CD14-positive monocyte (primary cell): ENCODE measurements around the gene EHF. TPM values are rescaled to one million over a fixed set of nuclear protein-coding genes. Genes with fewer than 3 reads are reported as not detected.

Experiments used
- DNase-seq, 3 donors: peaks; one replicate each; pipeline ENCODE4 v3.0.0-alpha.2; 2011 to 2022
- H2AFZ ChIP-seq: 2 replicates; pipeline ENCODE4 v1.6.0; 2012; ENCODE audit warnings: mild to moderate bottlenecking, low read depth, low read length, inconsistent platforms; ENCODE audit not compliant: insufficient read depth, poor library complexity, severe bottlenecking
- H3K27ac ChIP-seq, 2 donors: 1 replicate in 1 of 2; 2 replicates in 1 of 2; pipeline ENCODE4 v1.5.1; 2012 to 2013; ENCODE audit warnings: low read length in 2 of 2, control low read depth in 1 of 2, inconsistent platforms in 1 of 2, low read depth in 1 of 2, mild to moderate bottlenecking in 1 of 2
- H3K27me3 ChIP-seq, 2 donors: one replicate each; pipeline versions ENCODE4 v1.6.0 to v1.6.1; 2011 to 2013; ENCODE audit warnings: low read length in 2 of 2; ENCODE audit not compliant: control insufficient read depth in 2 of 2, insufficient read depth in 2 of 2
- H3K36me3 ChIP-seq, 2 donors: replicated peaks in 1 of 2; 1 replicate in 1 of 2; 2 replicates in 1 of 2; pipeline versions ENCODE4 v1.5.1 to v1.6.1; 2012 to 2013; ENCODE audit warnings: low read length in 2 of 2, control low read depth in 1 of 2, inconsistent platforms in 1 of 2, mild to moderate bottlenecking in 1 of 2; ENCODE audit not compliant: insufficient read depth in 2 of 2, control insufficient read depth in 1 of 2
- H3K4me1 ChIP-seq, 2 donors: 1 replicate in 1 of 2; 2 replicates in 1 of 2; pipeline versions ENCODE4 v1.5.1 to v1.6.1; 2012 to 2013; ENCODE audit warnings: low read length in 2 of 2, control low read depth in 1 of 2, inconsistent platforms in 1 of 2, mild to moderate bottlenecking in 1 of 2, moderate library complexity in 1 of 2; ENCODE audit not compliant: insufficient read depth in 2 of 2, control insufficient read depth in 1 of 2
- H3K4me2 ChIP-seq: replicated peaks from 2 replicates; pipeline ENCODE3; 2012; ENCODE audit warnings: low read length, moderate library complexity, mild to moderate bottlenecking; ENCODE audit not compliant: poor library complexity, severe bottlenecking; ENCODE audit errors: extremely low read depth
- H3K4me3 ChIP-seq, 3 experiments: fragments of 200-600 bp in 1 of 3; sonication (generic) in 1 of 3; replicated peaks in 1 of 3; 1 replicate in 2 of 3; 2 replicates in 1 of 3; pipeline ENCODE4 v1.5.1; 2011 to 2013; ENCODE audit warnings: low read length in 3 of 3, mild to moderate bottlenecking in 3 of 3, control low read depth in 2 of 3, low read depth in 2 of 3, inconsistent platforms in 1 of 3, moderate library complexity in 1 of 3
- H3K79me2 ChIP-seq: 2 replicates; pipeline ENCODE4 v1.6.0; 2012; ENCODE audit warnings: mild to moderate bottlenecking, control low read depth, inconsistent platforms, low read length, moderate library complexity; ENCODE audit not compliant: insufficient read depth
- H3K9ac ChIP-seq: 2 replicates; pipeline ENCODE4 v1.6.0; 2017; ENCODE audit warnings: low read length, mild to moderate bottlenecking; ENCODE audit not compliant: insufficient read depth, poor library complexity, severe bottlenecking
- H3K9me3 ChIP-seq, 2 donors: replicated peaks in 1 of 2; 1 replicate in 1 of 2; 2 replicates in 1 of 2; pipeline versions ENCODE4 v1.5.1 to v1.6.1; 2012 to 2013; ENCODE audit warnings: low read length in 2 of 2, control low read depth in 1 of 2; ENCODE audit not compliant: control insufficient read depth in 1 of 2, insufficient read depth in 1 of 2
- H4K20me1 ChIP-seq: 2 replicates; pipeline ENCODE4 v1.6.0; 2012; ENCODE audit warnings: mild to moderate bottlenecking, low read length, control low read depth, moderate library complexity; ENCODE audit not compliant: insufficient read depth
- H3K27ac Mint-ChIP-seq, 7 donors: one replicate each; pipeline ENCODE4 v1.8.0; 2020; ENCODE audit warnings: mild to moderate bottlenecking in 7 of 7, mixed read lengths in 7 of 7, moderate library complexity in 6 of 7, inconsistent platforms in 2 of 7
- H3K27me3 Mint-ChIP-seq, 3 donors: one replicate each; pipeline ENCODE4 v1.8.0; 2021 to 2022; ENCODE audit warnings: low read depth in 3 of 3, mild to moderate bottlenecking in 3 of 3, mixed read lengths in 3 of 3, moderate library complexity in 3 of 3, inconsistent platforms in 1 of 3
- H3K36me3 Mint-ChIP-seq, 2 donors: one replicate each; pipeline ENCODE4 v1.8.0; 2020; ENCODE audit warnings: mixed read lengths in 2 of 2, inconsistent platforms in 1 of 2, mild to moderate bottlenecking in 1 of 2
- H3K4me1 Mint-ChIP-seq: one replicate; pipeline ENCODE4 v1.8.0; 2020; ENCODE audit warnings: mild to moderate bottlenecking, mixed read lengths
- H3K4me3 Mint-ChIP-seq, 2 donors: one replicate each; pipeline ENCODE4 v1.8.0; 2020; ENCODE audit warnings: mild to moderate bottlenecking in 2 of 2, mixed read lengths in 2 of 2, moderate library complexity in 1 of 2
- H3K9me3 Mint-ChIP-seq, 7 donors: one replicate each; pipeline ENCODE4 v1.8.0; 2020 to 2022; ENCODE audit warnings: mixed read lengths in 7 of 7, mild to moderate bottlenecking in 6 of 7, moderate library complexity in 6 of 7, inconsistent platforms in 2 of 7
- WGBS: methylation state at CpG from one replicate; pipeline ENCODE4 v1.1.5; 2013; ENCODE audit warnings: missing lambda C conversion rate; ENCODE audit not compliant: insufficient coverage; 5-methylcytosine and 5-hydroxymethylcytosine counted together
- intact Hi-C, 2 donors: fragments of 100-400 bp; cut with micrococcal nuclease; formaldehyde crosslinking; loops; one replicate each; pipeline versions ENCODE4 v1.15.0 to v1.15.1; 2023
- polyA plus RNA-seq, 3 donors: library from polyadenylated mRNA; depleted of rRNA in 1 of 3; unstranded in 2 of 3; stranded (reverse) in 1 of 3; fragments of 300-500 nt in 2 of 3; fragments of >200 nt in 1 of 3; fragmentation: Illumina TruSeq in 2 of 3; gene quantifications; 1 replicate in 2 of 3; 2 replicates in 1 of 3; pipeline ENCODE4 v1.2.3, GENCODE V29; 2012 to 2021
- TF ChIP-seq, protein P1 (sequence below): fragments of 200-600 bp; IDR thresholded peaks from one replicate; pipeline ENCODE4 v1.8.0; 2022; ENCODE audit warnings: antibody characterized with exemption, mild to moderate bottlenecking

The EHF gene
- polyA plus RNA-seq, 3 donors: 0.17 to 0.21 TPM; not detected in 1

DNA sequence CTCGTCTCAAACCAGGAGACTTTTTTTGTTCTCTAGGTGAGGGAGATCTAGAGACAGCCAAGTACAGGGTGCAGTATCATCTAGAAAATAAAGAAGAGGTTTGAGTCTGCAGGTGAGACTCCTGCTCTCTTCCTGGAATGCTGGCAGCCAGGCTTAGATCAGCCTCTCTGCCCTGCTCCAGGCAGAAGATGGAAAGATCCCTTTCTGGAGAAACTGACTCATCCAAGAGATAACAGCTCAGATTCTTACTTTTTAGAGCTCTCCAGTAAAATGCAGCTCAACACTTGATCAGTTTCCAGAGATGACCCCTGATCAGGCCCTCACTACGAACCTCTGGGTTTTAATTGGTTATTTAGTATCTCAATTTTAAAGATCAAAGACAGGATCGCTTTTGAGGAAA lies 44.6 kb upstream of the EHF start:
- peaks cover 0 to 2% (median 0%) of the 10 kb centered on the region in 7 donors for H3K9me3 Mint-ChIP-seq
- no peaks in the 10 kb centered on the region for H3K4me1 ChIP-seq
- H4K20me1 ChIP-seq: no peaks in the 10 kb centered on the region
- no peak overlapping the region for H3K4me2 ChIP-seq
- no peak overlapping the region for H3K4me3 ChIP-seq
- no peak overlapping the region for H3K27ac Mint-ChIP-seq
- DNase-seq: no peak
- peaks cover 6 to 21% (median 10%) of the 10 kb centered on the region in 3 donors for H3K27me3 Mint-ChIP-seq
- intact Hi-C loops: no loop called here
- TF ChIP-seq, protein P1, sequence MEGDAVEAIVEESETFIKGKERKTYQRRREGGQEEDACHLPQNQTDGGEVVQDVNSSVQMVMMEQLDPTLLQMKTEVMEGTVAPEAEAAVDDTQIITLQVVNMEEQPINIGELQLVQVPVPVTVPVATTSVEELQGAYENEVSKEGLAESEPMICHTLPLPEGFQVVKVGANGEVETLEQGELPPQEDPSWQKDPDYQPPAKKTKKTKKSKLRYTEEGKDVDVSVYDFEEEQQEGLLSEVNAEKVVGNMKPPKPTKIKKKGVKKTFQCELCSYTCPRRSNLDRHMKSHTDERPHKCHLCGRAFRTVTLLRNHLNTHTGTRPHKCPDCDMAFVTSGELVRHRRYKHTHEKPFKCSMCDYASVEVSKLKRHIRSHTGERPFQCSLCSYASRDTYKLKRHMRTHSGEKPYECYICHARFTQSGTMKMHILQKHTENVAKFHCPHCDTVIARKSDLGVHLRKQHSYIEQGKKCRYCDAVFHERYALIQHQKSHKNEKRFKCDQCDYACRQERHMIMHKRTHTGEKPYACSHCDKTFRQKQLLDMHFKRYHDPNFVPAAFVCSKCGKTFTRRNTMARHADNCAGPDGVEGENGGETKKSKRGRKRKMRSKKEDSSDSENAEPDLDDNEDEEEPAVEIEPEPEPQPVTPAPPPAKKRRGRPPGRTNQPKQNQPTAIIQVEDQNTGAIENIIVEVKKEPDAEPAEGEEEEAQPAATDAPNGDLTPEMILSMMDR: no peak
- 100% methylated on average over 1 of the region's 3 CpGs for WGBS
- H3K9ac ChIP-seq: no peak overlapping the region
- no peaks in the 10 kb centered on the region for H3K36me3 Mint-ChIP-seq
- no peak overlapping the region for H2AFZ ChIP-seq
- no peaks in the 10 kb centered on the region for H3K4me1 Mint-ChIP-seq
- H3K36me3 ChIP-seq: no peaks in the 10 kb centered on the region
- H3K79me2 ChIP-seq: no peaks in the 10 kb centered on the region
- H3K9me3 ChIP-seq: no peaks in the 10 kb centered on the region
- peaks cover 0 to 11% of the 10 kb centered on the region in 2 donors for H3K27me3 ChIP-seq
- H3K27ac ChIP-seq: no peak overlapping the region
- no peak overlapping the region for H3K4me3 Mint-ChIP-seq

DNA sequence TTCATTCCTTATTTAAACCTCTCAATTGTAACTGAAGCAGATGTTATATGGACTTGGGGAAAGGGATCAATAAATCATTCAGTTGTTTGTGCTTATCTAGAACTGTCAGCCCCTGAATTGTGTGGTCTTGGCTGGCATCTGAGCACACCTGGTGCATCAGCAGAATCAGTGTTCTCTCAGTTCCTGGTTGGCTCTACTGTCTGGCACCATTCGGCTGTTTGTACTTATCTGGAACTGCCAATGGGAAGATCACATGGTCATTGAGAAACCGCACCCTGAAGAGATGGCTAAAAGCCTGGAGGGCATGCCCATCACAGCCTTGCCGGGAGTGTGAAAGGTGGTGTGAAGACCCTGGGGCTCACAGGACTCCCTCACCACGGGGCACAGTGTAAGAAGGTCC lies 37.1 kb upstream of the EHF start:
- Histone ChIP-seq H3K4me2 (no peak overlapping the region), H3K27ac (no peak overlapping the region), H3K9ac (no peak overlapping the region), H4K20me1 (no peaks in the 10 kb centered on the region), H2AFZ (no peak overlapping the region), H3K27me3 (peaks cover 0 to 3% of the 10 kb centered on the region in 2 donors), H3K9me3 (no peaks in the 10 kb centered on the region), H3K4me1 (peaks cover 21 to 23% of the 10 kb centered on the region in 2 donors), H3K79me2 (no peaks in the 10 kb centered on the region), H3K4me3 (no peak overlapping the region), H3K36me3 (no peaks in the 10 kb centered on the region)
- H3K36me3 Mint-ChIP-seq: no peaks in the 10 kb centered on the region
- H3K27me3 Mint-ChIP-seq: peaks cover 0 to 5% (median 5%) of the 10 kb centered on the region in 3 donors
- DNase-seq: no peak
- H3K4me1 Mint-ChIP-seq: peaks cover 31% of the 10 kb centered on the region
- WGBS: 85% methylated on average over 2 of the region's 4 CpGs
- intact Hi-C loops: loop anchor here (10.0 kb wide), 3 partner anchors 71 to 821 kb away; no protein-coding TSS in a partner anchor
- H3K9me3 Mint-ChIP-seq: no peaks in the 10 kb centered on the region
- H3K27ac Mint-ChIP-seq: no peak overlapping the region
- TF ChIP-seq, protein P1: no peak
- no peak overlapping the region for H3K4me3 Mint-ChIP-seq
